GM18909 (cell line): ENCODE data around the gene HOXB2.

ENCODE experiments used
- ATAC-seq: cut with Tn5 transposase; IDR thresholded peaks from one replicate; pipeline ENCODE4 v1.9.1; 2021; ENCODE audit warnings: mild to moderate bottlenecking; ENCODE audit not compliant: unreplicated experiment, poor library complexity

The HOXB2 gene

DNA sequence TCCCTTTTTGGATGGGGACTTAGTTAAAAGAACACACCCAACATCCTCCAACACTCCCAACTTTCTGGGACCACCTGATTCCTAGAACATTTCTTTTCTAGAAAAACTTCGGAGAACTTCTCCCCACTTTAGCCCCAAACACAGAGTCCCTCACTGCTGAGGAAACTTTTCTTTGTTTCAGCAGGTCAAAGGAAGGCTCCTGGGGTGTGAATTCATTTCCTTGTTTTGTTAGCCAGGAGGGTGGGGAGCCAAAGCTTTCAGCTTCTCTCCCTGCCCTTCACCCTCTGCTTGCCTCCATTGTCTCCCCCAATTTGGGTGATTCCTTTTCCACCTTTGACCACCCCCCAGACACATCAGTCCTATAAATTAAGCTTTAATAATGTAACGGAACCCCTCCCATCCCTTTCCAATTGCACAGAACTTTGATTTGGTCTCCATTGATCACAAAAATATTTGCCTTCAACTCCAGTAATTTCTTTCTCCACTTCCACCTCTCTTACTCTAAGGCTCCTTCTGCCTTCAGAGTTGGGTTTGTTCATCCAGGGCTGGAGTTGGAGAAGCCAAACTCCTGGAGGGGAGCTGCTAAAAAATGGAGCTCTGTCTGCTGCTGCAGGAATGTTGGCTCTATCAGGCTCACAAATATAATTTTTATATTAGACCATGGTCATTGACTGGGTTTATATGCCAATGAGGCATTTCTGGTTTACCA, 22.9 kb upstream of the HOXB2 start:
- no peak for ATAC-seq

DNA sequence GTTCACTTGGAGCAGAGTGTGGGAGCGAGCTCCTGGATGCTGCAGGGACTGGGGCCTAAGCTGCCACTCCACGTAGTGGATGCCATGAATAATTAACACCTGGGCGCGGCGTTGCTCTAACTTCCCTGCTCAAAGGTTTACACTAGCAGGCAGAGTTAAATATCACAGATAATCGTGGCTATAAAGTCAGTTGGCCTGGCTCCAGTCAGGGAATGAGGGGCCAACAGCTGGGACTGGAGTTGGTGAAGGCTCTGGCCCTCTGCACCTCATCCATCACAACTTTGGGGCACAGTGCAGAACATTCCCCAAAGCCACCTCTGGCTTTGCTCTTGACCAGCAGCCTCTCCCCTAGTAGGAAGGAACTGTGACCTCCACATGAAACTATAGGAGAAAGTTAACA, 22.3 kb upstream of the HOXB2 start:
- no peak for ATAC-seq

DNA sequence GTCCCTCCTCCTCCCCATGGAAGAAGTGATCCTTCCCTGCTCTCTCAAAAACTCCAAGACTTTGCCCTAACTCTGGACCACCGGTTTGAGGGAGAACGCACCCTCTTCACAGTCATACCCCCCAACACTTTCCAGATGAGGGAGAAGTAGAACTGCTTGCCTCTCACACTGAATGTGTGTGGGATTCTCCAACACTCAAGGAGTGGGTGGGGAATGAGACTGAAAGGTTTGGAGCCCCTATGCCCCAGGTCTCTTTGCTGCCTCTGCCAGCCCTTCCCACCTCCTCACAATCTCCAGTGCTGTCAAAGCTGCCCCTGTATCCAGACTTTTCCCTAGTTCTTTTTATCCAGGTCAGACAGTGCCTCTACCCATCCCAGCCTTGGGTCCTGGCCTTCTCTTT, 21.8 kb upstream of the HOXB2 start:
- ATAC-seq, result no peak

DNA sequence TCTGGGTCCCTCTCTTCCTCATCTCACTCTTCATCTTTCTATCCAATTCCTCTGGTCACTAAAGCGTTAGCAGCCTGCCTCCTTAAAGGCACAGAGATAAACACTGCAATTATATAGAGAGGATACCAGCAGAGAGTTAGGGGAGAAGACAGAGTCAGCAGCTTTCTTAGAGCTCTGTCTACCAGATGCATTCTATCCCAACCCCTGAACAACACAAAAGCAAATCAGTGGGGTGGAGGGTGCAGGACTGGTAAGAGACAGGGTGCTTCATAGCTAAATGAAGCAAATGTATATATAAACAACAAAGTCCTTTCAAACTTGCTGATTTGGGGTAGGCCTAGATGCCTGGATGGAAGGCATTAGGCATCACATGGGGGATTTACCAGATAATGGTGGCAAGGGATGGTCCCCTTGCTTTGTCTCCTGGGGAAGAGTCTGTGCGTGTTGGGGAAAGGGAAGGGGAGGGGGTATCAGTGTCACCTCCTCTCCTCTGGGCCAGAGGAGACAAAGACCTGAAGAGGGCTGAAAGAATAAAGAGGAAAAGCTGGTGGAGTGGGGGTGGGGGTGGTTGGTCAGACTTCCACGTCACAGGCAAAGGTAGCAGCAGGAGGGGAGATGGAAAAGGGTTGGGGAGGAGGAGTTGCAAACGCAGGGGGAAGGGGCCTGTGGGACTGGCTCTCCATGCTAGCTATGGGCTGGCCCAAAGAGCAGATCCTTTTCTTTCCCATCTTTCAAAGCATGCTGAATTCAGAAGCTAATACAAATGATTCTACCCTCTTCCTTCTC, 21.2 kb upstream of the HOXB2 start:
- ATAC-seq, result no peak

DNA sequence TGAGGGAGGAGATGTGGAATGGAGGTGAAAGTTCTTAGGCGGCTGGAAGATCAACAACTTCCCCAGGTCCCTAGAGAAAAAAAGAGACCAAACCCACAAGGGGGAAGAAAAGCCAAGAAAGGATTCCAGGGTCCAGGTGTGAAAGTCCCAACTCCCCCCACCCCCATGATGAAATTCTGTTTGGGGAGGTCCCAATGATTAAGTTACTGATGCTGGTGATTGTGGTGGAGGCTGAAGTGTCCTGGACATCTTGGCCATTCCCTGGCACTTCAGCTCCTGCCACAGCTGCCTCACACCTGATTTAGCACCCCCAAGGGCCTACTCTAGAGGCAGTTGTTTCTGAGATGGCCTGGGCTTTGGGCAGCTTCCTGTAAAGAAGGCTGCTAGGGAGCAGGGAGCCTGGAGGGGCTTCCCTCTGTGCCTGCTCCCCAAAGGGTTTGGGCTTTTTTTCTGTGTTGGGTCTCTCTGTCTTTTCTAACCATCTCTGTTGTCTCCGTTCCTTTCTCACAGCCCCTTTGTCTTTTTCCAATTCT, 20.2 kb upstream of the HOXB2 start:
- no peak for ATAC-seq

DNA sequence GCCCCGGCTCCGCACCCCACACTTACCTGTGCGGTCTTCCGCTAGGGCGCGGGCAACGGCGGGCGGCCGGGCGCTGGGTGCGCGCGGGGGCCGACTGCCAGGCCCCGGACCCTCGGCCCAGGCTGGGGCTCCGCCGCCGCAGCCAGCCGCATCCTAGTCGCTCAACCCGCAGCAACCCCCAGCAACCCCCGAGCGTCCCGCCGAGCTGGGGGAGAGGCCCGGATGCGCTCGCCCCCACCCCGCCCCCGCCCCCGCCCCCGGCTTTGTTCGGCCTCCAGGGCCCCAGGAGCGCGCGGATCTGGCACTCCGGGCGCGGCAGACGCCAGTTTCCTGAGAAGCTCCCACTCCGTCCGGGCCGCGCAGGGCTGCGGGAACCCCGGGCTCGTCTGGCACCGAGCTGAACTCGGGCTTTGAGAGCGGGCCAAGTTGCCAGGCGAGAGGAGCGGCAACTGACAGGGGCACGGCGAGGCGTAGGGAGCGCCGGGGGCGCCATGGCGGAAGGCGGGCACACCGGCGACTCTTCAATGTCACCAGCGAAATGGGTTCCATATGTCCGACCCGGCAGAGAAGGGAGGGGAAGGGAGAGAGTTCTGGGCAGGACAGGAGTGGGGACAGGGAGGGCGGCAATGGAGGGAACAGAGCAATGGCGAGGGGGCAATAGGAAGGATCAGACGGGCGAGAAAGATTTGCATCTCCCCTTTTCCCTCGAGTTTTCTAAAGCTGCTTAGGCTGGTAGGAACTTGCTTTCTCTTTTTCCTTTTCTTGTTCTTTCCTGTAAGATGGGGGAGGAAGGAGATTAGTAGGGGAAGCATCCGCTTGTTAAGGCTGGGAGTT, 19.5 kb upstream of the HOXB2 start:
- no peak for ATAC-seq

DNA sequence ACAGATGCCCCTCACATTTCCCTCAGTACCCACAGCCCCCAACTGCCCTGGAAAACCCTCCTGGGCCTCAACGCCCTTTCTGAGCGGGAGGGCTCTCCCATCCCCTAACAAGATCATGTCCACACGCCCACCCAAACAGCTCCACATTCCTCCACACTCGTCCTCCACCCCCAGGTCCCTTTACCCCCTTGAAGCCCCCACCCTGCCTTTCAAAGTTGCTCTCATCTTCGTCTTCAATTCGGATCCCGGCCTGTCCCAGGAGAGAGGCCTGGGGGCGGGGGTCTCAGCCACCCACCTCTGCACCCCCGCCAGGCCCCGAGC, 18.9 kb upstream of the HOXB2 start:
- ATAC-seq, result no peak

DNA sequence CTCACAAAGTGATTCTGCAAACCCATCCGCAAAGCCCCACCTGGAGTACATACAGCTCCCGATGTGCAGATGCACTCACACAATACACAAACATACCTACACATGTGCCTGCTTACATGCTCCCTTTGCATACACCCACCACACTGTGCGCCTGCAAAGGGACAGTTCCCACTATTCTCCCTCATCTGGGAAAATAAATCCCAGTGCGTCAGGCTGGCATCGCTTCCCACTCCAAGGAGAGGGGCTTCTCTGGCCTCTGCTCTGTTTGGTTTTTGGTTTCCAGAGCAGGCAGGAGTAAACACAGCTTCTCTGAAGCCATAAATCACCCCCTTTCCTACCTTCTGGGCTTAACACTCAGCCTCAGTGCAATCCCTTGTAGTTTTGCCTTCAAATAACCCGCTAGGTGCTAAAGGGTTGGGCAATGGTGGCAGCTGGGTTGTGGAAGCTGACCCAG, 18.5 kb upstream of the HOXB2 start:
- ATAC-seq, result no peak

DNA sequence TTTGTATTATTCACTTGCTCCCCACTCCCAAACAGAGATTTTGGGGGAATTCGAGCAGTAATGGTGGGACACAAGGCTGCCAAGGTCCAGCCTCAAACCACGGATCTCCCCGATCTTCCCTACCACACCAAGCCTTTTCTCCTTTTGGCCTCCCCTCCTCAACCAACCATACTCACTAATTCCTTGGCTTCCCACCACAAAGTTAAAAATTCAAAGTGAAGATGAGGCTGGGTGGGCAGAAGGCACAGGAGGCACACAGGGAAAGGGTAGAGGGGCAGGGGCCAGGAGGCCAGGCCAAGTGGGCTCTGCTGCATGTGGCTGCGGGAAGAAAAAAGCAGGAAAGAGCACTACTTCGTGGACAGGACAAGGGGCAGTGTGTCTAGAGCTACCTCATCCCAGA, 18.0 kb upstream of the HOXB2 start:
- ATAC-seq, result no peak

DNA sequence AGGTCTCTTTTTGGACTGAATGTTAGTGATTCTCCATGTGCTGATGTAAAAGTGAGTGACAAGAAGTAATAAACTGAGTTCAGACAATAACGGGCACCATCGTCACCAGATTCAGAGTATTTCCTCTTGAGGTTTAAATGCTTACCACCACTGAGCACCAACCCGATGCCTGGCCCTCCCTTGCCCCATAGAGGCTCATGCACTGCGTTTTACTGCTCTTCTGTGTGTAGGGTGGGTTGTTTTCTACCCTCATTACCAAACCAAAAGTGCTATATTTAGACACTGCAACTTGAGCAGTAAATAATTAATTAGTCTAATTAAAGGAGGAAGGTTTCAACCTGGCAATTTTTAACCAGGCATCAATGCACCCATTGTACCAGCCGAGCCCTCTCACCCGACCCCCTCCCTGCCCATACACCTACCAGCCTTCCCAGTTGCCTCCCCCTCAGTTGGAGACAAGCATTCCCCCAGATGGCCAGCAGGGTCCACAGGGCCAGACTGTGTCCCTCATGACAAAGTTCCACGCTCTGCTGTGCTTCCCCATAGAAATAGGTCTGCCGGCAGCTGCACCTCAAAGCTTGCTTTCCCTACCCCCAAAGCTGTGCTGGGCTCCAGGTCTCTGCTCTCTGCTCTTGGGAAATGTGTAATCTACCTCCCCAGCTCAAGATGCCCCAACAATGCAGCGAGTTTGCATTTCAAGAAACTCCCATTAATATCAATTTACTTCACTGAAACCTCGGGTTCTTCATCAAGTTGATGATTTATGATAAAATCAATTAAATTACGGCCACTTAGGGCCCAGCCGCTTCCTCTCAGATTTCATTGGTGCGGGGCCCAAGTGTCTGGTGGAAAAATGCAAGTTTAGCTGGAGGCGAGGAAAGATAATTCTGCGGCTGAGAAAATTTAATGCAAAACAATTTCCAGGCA, 17.2 kb upstream of the HOXB2 start:
- peak; percentile 79 for ATAC-seq

DNA sequence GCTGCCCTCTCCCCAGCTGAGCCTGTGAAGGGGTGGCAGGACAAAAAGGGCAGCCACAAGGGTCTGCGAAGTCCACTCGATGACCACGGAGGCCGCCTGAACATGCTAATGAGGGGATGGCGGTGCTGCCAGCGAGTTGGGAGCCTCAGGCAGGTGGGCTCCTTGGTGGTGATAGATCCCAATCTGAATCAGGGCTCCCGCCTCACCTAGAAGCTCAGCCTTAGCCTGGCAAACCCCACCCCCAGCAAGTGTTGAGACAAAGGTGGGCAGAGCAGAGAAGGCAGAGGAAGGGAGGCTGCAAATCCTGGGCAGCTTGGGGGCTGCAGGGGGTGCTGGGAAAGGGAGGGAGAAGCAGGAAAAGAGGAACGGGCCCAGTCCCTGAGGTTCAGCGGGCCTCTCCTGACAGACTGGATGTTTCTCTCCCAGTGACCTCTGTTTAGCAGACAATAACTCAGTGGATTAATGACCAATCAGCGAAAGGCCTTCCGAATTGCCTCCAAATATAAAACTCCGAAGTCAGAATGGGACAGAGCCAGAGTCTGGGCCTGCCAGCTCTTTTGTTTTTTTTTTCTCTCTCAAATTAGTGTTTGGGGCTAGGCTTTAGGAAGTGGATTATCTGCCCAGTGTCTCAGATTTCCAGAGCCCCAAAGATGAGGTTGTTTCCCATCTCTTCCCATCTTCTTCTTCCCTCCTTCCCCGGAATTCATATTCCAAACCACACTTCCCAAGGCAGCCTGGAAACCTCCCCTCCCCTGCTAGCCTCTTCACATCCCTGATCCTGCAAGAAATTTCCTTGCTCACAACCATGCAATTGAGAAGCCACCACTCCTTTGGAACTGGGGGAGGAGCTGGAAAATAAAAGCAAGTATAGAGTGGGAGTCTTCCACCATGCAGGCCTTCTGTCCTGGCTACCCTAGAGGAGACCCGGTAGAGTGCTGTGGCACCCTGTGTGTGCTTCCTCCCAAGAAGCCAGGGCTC, 15.2 kb upstream of the HOXB2 start:
- ATAC-seq, result no peak

DNA sequence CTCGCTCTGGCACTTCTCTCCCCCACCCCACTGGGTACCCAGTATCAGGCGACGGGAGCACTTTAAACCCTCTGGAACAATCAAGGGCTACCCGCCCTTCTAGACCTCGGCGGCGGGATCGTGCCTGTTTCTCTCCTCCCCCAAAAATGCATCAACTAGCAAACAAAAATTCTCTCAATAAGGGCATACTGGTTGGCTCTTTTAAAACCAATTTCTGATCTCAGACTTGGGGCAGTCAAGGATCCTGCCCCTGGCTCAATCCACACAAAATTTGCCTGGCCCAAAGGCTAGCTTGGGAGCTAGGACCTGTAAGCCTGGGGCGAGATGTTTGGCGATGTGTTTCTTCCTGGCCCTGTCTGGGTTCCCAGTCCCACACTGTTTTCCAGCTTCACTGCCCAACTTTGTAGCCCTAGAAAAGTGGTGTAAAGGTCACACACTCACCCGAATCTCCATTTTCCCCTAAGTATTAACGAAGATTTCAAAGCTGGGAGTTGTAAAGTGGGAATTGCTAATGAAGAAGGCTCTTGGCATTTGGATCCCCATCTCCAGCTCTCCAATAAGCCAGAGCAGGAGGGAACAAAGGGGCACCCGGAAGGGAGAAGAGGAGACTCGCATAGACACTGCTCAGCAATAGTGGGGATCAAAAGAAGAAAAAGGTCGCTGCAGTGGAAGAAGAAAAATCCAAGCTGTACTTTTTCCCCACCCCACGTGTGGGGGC, 14.4 kb upstream of the HOXB2 start:
- no peak for ATAC-seq

DNA sequence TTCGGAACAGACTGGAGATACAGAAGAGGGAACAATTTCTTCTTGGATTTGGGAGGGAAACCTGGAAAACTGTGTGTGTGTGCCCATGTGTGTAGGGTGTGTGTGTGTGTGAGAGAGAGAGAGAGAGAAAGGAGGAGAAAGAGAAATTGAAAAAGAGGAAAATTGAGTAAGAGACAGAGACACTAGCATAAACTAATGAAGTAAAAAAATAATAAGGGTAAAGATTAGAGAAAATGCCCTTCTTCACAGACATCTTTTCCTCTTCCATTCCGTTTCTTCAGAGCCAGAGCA, 13.9 kb upstream of the HOXB2 start:
- ATAC-seq, result no peak

DNA sequence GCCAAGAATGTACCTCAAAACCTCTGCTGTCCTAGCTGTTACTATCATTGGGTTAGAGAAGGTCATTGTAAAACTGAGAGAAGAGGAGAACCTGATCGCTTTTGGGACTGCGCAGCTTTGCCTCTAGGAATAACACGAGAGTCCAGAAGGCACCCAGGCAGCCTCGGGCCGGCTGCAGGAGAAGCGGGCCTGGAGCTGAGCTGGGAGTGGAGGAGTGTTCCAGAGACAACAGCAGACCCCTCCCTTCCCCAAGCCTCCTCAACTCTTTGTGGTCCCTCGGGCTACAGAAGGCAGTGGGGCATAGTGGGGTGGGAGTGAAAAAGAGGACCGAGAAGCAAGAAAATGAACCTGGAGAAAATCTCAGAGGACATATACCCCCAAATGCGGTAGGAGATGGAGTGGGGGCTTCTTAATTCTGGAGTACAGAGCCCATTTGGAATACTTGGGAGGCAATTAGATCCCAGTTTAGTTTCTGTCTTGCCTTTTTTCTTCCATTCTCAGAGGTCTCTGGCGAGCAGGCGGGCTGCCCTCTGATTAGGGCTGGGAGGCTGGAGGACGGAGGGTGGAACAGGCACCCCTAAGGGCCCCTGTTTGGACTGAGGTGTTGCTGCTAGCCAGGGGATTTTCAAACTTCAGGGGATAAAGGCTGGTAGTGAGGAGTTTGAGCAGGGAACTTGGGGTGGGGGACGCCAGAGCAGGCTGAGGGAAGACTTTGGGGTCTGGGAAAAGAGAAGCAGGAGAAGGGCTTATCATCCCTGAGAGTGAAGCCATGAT, 13.3 kb upstream of the HOXB2 start:
- no peak for ATAC-seq

DNA sequence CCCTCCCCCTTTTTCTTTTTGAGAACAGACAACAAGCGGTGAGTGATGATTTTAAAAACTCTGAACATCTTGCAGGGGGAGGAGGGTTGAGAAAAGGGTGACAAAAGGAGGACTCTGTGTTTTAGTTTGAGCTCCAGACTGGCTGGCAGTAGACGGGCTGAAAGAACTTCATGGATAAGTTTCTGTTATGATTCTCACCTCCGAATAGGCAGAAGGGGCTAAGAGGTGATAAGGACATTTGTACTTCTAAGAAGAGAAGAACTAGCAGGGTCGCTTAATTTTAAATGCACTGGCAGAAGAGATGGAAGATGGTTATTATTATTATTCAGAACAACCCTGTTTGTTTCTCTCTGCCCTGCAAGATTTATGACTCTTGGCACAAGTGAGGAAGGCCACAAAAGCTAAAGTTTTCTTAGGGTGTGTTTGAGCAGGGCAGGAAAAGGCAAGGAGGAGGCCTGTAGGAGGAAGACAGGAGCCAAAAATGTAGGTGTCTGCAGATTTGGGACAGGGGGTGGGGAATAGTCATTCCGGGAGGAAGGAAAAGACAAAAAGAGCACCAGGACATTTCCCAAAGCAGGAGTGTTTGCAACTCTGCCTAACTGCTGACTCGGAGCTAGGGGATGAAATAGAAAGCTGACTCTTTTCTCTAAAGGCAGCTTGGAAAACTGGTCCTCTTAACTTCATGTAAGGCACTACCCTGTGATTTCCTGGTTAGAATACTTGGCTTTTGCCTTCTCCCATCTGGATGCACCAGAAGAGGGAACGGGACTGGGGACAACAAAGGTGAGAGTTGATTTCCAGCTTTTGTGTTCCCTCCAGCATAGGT, 11.9 kb upstream of the HOXB2 start:
- no peak for ATAC-seq

DNA sequence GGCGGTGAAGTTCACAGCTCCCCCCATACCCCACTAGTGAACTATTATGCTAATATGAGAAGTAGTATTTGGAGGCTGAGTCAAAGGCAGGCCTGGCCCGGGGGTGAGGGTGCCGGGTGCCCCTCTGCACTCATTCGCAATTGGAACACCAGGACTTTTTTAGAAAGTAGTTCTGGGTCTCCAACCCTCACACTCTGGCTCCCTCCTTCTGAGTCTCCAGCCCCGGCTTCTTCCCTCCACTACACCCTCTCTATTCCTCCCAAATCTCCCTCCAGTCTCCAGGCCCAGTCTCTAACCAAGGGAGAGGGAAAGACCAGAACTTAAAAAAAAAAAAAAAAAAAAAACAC, 11.3 kb upstream of the HOXB2 start:
- ATAC-seq, result no peak
